ENCODE data around the gene NFX1.

- TF ChIP-seq CTCF (optimal IDR thresholded peaks at IDR 0.05 in 1 of 3, IDR thresholded peaks at IDR 0.05 in 1 of 3, conservative IDR thresholded peaks at IDR 0.05 in 1 of 3; ENCODE audit: extremely low read depth in 1 of 3, insufficient read depth in 2 of 3, low read length in 3 of 3) (no peak), EZH2 (IDR thresholded peaks at IDR 0.05; ENCODE audit: low read length) (no peak)
Measured at GRCh38 chr9:33404788-33405362, 114.6 kb downstream of the NFX1 start.

Data from keratinocyte (primary cell).